TTC549 (cell line): Measurements from ENCODE around the gene SMARCAD1.
"Not testable (repeated sequence)": the region's sequence is repeated elsewhere in the genome, so short reads cannot be mapped to it uniquely, and the experiment has no call there.

ENCODE experiments used
- FAIRE-seq: peaks from 2 replicates; lab custom pipeline; 2012; peaks lifted over from hg19 to GRCh38; lab: Jason Lieb, UNC

SMARCAD1 gene

DNA sequence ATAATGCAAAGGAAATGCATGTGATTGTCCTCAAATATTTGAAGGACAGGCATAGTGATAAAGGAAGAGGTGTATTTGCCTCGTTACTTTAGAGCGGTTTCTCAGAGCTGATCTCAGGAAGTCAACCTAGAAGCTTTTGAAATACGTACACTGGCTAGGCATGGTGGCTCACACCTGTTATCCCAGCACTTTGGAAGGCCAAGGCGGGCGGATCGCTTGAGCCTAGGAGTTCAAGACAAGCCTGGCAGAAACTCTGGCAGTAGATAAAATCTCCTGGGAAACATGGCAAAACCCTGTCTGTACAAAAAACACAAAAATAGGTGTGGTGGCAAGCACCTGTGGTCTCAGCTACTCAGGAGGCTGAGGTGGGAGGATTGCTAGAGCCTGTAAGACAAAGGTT is 24.9 kb downstream of the SMARCAD1 start:
- FAIRE-seq: no peak

DNA sequence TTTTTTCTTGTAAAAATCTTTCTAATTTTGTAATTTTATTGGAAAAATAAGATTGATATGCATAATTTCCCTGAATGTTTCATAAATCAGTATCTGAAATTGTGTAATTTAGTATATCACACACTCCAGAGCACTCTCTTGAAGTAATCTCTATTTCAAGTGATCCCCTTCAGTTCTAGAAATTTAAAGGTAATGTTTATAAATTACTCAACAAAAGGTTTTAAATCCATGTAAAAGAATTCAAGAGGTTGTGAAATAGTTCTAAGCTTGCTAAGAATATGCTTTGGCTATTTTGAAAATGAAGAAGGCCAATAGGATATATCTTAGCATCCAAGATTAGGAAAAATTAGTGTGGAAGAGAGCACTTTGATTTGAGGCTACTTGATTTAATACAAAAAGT is 28.2 kb downstream of the SMARCAD1 start:
- FAIRE-seq: no peak

DNA sequence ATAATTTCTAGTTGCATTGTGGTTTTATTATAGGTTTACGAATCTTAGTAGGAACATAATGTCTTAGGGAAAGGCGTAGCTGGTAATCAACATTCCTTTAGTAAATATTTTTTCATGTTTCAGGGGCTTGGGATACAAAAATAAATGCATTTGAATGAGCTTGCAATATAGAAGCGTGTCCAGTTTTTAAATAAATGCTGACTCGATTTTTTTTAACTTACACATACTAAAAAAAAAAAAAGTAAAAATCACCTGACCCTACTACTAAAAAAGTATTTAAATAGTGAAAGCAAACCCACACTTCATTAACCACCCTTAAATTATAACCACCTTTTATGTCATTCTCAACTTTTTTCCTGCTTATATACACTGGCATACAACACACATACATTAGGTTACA is 29.6 kb downstream of the SMARCAD1 start:
- no peak for FAIRE-seq

- FAIRE-seq: no peak
These were observed 30.5 kb downstream of the SMARCAD1 start for GRCh38 chr4:94238160-94238559.

- no peak for FAIRE-seq
These were observed 32.7 kb downstream of the SMARCAD1 start for GRCh38 chr4:94240384-94240783.

DNA sequence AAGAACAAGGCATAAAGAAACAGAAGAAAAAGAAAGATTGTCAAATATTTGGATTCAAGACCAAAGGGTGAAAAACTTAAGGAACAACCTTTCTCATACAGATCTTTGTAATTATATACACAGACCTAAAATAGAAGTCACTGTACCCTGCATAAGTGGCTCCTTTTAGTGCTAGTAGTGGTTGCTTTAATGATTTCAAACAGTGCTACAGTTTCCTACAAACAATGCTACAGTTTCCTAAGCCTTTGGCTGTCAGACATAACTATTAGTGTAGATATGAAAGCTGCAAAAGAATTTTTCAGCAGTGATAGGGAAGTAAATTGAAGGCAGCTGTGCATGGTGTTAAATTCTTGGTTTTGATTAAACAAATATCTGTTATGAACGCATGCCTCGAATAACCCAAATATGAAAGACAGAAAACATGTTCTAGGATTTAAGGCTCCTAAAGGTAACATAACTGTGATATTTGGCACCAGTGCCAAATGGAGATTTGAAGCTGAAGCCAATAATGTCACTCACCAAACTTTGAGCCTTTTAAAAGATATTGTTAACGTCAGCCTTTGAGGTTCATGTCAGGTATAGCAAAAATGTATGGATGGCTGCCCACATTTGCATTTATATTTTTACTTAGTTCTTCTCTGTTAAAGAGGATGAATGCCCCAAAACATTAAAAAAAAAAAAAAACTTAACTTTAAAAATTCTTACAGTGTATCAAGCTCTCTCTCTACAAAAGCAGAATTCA is 36.6 kb downstream of the SMARCAD1 start:
- FAIRE-seq: no peak

GRCh38 chr4:94244829-94245185 is 37.1 kb downstream of the SMARCAD1 start:
- FAIRE-seq: no peak

DNA sequence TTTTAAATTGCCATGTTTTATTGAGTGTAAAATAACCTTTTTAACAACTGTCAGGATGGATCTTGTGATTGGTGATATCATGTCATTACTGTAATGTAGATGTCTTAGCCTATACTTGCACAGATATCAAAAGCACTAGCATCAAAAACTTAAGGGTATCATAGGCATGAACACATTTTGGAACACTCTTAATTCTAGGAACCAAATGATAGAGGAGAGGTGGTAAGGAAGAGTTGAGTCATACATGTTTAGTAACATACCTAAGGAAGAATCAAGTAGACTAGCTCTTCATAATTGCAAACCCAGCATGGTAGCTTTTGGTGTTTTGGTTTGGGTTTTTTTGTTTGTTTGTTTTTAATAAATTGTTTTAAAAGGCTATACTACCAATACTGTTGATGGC is 43.4 kb downstream of the SMARCAD1 start:
- no peak for FAIRE-seq

- no peak for FAIRE-seq
These were observed 45.4 kb downstream of the SMARCAD1 start for GRCh38 chr4:94253036-94253435.

- FAIRE-seq: no peak
These were observed 48.6 kb downstream of the SMARCAD1 start for GRCh38 chr4:94256144-94256783.

DNA sequence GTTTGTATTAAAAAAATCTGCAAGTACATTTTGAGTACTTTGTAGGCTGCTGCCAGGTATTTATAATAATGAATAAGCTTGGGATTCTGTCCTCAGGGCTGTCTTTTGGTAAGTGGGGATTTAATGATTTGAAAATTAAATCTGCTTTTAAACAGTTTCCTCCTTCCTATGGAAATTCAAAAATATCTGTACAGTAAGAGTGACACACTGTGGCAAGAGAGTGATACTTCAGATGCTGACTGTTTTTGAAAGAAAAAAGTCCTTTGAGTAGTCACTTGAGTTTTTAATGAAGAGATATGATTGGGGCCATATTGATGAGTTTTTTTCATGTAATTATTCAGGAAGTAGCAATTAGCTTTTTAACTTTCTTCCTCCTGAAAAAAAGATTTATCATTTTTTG is 49.2 kb downstream of the SMARCAD1 start:
- peak; percentile 32 for FAIRE-seq

GRCh38 chr4:94262163-94263016 is 54.7 kb downstream of the SMARCAD1 start:
- no peak for FAIRE-seq

GRCh38 chr4:94267037-94267436 is 59.4 kb downstream of the SMARCAD1 start:
- FAIRE-seq: no peak

- no peak for FAIRE-seq
These were observed 63.6 kb downstream of the SMARCAD1 start for GRCh38 chr4:94271248-94271647.

- FAIRE-seq: no peak
These were observed 67.2 kb downstream of the SMARCAD1 start for GRCh38 chr4:94274912-94275311.

DNA sequence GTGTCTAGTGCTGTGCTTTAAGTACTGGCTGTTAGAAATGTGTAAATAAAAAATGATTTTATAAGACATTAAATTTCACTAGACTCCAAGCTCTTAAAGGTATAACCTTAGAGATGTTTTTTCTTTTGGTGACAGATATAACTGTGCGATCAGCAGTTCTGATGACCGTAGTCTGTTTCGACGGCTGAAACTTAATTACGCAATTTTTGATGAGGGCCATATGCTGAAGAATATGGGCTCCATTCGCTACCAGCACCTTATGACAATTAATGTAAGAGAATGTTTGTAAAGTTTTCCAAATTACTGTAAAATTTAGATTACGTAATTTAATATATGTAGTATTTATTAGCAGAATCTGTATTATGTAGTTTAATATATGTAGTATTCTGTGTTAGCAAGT is 68.5 kb downstream of the SMARCAD1 start:
- no peak for FAIRE-seq

DNA sequence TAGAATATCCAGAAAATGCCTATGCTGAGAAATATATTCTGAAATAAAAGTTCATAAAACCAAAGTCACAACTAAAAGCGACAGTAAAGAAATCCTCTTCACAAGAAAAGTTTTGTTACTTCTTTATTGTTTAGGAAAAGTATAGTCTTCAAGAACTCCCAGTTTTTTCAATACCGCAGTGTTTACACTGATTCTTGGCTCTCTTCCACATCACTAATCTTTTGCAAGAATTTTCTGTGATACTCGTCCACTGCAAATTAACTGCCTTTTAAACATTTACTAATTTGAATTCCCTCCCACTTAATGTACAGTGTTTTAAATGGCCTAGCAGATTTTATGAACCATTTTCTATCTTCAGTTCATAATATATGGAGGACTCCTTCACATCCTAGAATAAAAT is 69.9 kb downstream of the SMARCAD1 start:
- FAIRE-seq: no peak

GRCh38 chr4:94278781-94279180 is 71.1 kb downstream of the SMARCAD1 start:
- no peak for FAIRE-seq

GRCh38 chr4:94284889-94285288 is 77.2 kb downstream of the SMARCAD1 start:
- no peak for FAIRE-seq

GRCh38 chr4:94285666-94286065 is 78.0 kb downstream of the SMARCAD1 start:
- FAIRE-seq: no peak

- FAIRE-seq: no peak
These were observed 82.6 kb downstream of the SMARCAD1 start for GRCh38 chr4:94290245-94290644.

DNA sequence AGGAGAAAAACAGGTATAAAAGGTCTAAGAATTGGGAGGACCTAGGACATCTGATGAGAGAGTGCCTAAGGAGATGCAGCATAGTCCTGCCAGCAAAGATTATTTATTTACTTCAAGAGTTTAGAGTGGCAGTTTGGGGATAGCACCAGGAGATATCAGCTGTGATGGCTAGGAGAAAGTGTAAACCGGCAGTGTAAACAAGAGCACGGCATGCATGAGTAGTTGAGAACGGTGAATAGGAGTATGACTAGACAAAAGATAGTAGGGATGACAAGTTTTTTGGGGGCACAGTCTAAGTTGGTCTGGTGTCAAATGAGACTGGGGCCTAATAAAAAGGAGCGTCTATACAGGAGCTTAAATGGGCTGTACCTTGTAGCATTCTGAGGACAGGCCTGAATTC is 86.3 kb downstream of the SMARCAD1 start:
- not testable (repeated sequence) for FAIRE-seq

DNA sequence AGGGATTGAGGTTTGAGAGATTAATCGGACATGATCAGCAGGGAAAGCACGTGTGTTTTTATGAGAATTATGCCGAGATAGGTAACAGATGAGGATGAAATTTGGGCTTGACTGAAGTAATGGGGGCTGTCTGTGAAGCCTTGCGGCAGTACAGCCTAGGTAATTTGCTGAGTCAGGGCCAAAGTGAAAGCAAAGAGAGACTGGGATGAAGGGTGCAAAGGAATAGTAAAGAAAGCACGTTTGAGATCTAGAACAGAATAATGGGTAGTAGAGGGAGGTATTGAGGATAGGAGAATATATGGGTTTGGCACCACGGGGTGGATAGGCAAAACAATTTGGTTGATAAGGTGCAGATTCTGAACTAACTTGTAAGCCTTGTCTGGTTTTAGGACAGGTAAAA is 87.8 kb downstream of the SMARCAD1 start:
- not testable (repeated sequence) for FAIRE-seq
